Endodermal cell (in vitro differentiated cells): Measurements from ENCODE around the gene ACOX2. TPM values are rescaled to one million over a fixed set of nuclear protein-coding genes. Genes with fewer than 3 reads are reported as not detected.

Experiments
- DNase-seq: peaks from one replicate; pipeline ENCODE4 v3.0.0-alpha.2; 2017
- H3K27ac ChIP-seq: 2 replicates; pipeline ENCODE4 v1.5.1; 2013; ENCODE audit warnings: mild to moderate bottlenecking, low read depth, low read length, moderate library complexity
- H3K27me3 ChIP-seq: 2 replicates; pipeline ENCODE4 v1.6.1; 2013; ENCODE audit warnings: mild to moderate bottlenecking, low read length, moderate library complexity; ENCODE audit not compliant: insufficient read depth, control insufficient read depth, poor library complexity, severe bottlenecking
- H3K36me3 ChIP-seq: 2 replicates; pipeline ENCODE4 v1.7.0; 2013; ENCODE audit warnings: mild to moderate bottlenecking, low read length, moderate library complexity; ENCODE audit not compliant: control insufficient read depth, insufficient read depth
- H3K4me1 ChIP-seq: one replicate; pipeline ENCODE4 v1.7.0; 2013; ENCODE audit warnings: low read length; ENCODE audit not compliant: control insufficient read depth, insufficient read depth
- H3K4me3 ChIP-seq: 2 replicates; pipeline ENCODE4 v1.5.1; 2013; ENCODE audit warnings: mild to moderate bottlenecking, low read length, moderate library complexity
- H3K9ac ChIP-seq: 2 replicates; pipeline ENCODE4 v1.6.1; 2013; ENCODE audit warnings: mild to moderate bottlenecking, low read length, moderate library complexity; ENCODE audit not compliant: poor library complexity, severe bottlenecking; ENCODE audit errors: extremely low read depth
- H3K9me3 ChIP-seq: 2 replicates; pipeline ENCODE4 v1.6.1; 2013; ENCODE audit warnings: mild to moderate bottlenecking, low read length, moderate library complexity; ENCODE audit not compliant: control insufficient read depth
- H3K27ac Mint-ChIP-seq: 2 replicates; pipeline ENCODE4 v1.8.0; 2020; ENCODE audit warnings: mixed read lengths
- H3K27me3 Mint-ChIP-seq: 2 replicates; pipeline ENCODE4 v1.8.0; 2021; ENCODE audit warnings: mild to moderate bottlenecking, mixed read lengths; ENCODE audit not compliant: insufficient read depth
- H3K36me3 Mint-ChIP-seq: 2 replicates; pipeline ENCODE4 v1.8.0; 2020; ENCODE audit warnings: low read depth, mixed read lengths
- H3K4me1 Mint-ChIP-seq: 2 replicates; pipeline ENCODE4 v1.8.0; 2020; ENCODE audit warnings: mixed read lengths
- H3K4me3 Mint-ChIP-seq: 2 replicates; pipeline ENCODE4 v1.8.0; 2020; ENCODE audit warnings: mild to moderate bottlenecking, moderate library complexity, mixed read lengths
- H3K9me3 Mint-ChIP-seq: 2 replicates; pipeline ENCODE4 v1.8.0; 2020; ENCODE audit warnings: mild to moderate bottlenecking, mixed read lengths
- WGBS, 2 experiments: methylation state at CpG; one replicate each; pipeline versions ENCODE4 v1.1.5 to v1.1.7; 2013; ENCODE audit warnings: missing lambda C conversion rate in 2 of 2, mixed read lengths in 1 of 2; ENCODE audit not compliant: insufficient coverage in 1 of 2, insufficient read length in 1 of 2; 5-methylcytosine and 5-hydroxymethylcytosine counted together
- total RNA-seq, 2 donors: library from RNA; stranded (reverse); fragmentation: NEBNext Ultra II Directional in 1 of 2; extraction: Animal tissue kit (Norgen Biotek cat#: 25700) in 1 of 2; gene quantifications; 2 replicates in 1 of 2; 3 replicates in 1 of 2; pipeline ENCODE4 v1.2.1, GENCODE V29; 2021
- TF ChIP-seq, protein P1 (sequence below): fragments of 200-600 bp; sonication (generic); conservative IDR thresholded peaks from 2 replicates; pipeline ENCODE4 v1.5.0; 2021; ENCODE audit warnings: antibody characterized with exemption, mild to moderate bottlenecking

ACOX2 gene
- total RNA-seq, 2 donors from 2014 or later = 6.6 to 9.8 TPM

DNA sequence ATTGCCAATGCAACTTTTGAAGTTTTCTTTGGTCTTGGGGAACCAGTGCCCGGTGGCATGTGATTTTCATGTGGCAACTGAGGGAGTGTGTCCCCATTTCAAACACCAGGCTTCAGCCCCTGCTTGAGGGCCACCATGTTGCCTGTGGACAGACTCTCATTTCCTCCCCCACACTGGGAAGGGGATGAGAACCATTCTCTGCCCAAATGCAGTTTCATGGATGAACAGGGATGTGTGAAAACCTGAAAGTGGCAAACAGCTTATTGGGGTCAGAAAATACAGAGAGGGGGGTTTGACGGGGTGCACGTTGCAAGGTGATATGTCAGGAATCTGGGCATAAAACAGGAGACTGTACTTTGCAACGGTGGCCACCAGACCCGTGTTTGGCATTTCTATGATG, 33.9 kb upstream of the ACOX2 start:
- TF ChIP-seq, protein P1, sequence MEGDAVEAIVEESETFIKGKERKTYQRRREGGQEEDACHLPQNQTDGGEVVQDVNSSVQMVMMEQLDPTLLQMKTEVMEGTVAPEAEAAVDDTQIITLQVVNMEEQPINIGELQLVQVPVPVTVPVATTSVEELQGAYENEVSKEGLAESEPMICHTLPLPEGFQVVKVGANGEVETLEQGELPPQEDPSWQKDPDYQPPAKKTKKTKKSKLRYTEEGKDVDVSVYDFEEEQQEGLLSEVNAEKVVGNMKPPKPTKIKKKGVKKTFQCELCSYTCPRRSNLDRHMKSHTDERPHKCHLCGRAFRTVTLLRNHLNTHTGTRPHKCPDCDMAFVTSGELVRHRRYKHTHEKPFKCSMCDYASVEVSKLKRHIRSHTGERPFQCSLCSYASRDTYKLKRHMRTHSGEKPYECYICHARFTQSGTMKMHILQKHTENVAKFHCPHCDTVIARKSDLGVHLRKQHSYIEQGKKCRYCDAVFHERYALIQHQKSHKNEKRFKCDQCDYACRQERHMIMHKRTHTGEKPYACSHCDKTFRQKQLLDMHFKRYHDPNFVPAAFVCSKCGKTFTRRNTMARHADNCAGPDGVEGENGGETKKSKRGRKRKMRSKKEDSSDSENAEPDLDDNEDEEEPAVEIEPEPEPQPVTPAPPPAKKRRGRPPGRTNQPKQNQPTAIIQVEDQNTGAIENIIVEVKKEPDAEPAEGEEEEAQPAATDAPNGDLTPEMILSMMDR = no peak

DNA sequence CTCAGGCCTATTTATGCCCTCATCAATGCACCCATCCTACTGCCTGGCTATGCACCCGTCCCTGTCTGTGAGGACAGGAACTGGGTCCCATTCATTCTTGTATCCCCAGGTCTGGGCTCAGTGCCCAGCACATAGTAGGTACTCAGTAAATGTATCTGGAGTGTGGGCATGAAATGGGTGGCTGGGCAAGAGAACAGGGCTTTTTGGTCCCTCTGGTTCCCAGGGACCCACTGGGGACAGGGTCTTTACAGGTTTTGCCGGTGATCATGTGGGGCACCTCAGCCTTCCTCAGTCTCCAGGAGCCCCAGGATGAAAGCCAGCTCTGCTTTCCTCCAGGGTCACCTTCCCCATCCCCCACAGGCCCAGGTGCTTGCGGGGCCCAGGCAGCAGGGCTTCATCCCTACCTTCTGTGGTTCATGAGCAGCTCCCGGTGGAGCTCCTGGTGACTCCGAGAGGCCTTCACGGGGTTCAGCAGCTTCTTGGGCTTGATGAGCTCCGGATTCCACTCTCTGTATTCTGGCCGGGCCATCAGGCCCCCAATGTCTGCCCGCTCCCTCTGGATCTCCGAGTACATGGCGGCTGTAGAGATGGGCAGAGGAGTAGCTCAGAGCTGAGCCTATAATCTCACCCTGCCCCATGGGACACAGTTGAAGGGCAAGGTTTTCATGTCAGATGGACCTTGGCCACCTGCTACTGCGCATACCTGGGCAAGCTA, 32.5 kb upstream of the ACOX2 start:
- no peaks in the 10 kb centered on the region for H3K27me3 Mint-ChIP-seq
- H3K27ac ChIP-seq = no peak overlapping the region
- H3K4me3 Mint-ChIP-seq = no peak overlapping the region
- peak; percentile 41 for DNase-seq
- H3K9ac ChIP-seq = no peak overlapping the region
- peaks cover 16% of the 10 kb centered on the region for H3K4me1 Mint-ChIP-seq
- H3K36me3 Mint-ChIP-seq = no peaks in the 10 kb centered on the region
- H3K27me3 ChIP-seq = no peaks in the 10 kb centered on the region
- H3K4me3 ChIP-seq = no peak overlapping the region
- peaks cover 6% of the 10 kb centered on the region for H3K9me3 ChIP-seq
- TF ChIP-seq, protein P1 = no peak
- H3K27ac Mint-ChIP-seq = no peak overlapping the region
- H3K36me3 ChIP-seq = no peaks in the 10 kb centered on the region
- 91 to 100% methylated on average over 4 to 12 of the region's 12 CpGs for WGBS, 2 experiments
- peaks cover 7% of the 10 kb centered on the region for H3K9me3 Mint-ChIP-seq
- H3K4me1 ChIP-seq = peaks cover 5% of the 10 kb centered on the region

More for the DNA sequence above, 33.9 kb upstream of the ACOX2 start:
- Histone ChIP-seq H3K9ac (no peak overlapping the region), H3K27me3 (no peaks in the 10 kb centered on the region), H3K4me1 (peaks cover 5% of the 10 kb centered on the region), H3K4me3 (no peak overlapping the region), H3K27ac (no peak overlapping the region), H3K36me3 (no peaks in the 10 kb centered on the region), H3K9me3 (peaks cover 6% of the 10 kb centered on the region)
- no peaks in the 10 kb centered on the region for H3K36me3 Mint-ChIP-seq
- H3K4me3 Mint-ChIP-seq = no peak overlapping the region
- 88 to 92% methylated on average over 4 to 5 of the region's 5 CpGs for WGBS, 2 experiments
- H3K9me3 Mint-ChIP-seq = peaks cover 7% of the 10 kb centered on the region
- H3K4me1 Mint-ChIP-seq = peaks cover 7% of the 10 kb centered on the region
- DNase-seq = peak; percentile 31
- H3K27ac Mint-ChIP-seq = no peak overlapping the region
- H3K27me3 Mint-ChIP-seq = no peaks in the 10 kb centered on the region

DNA sequence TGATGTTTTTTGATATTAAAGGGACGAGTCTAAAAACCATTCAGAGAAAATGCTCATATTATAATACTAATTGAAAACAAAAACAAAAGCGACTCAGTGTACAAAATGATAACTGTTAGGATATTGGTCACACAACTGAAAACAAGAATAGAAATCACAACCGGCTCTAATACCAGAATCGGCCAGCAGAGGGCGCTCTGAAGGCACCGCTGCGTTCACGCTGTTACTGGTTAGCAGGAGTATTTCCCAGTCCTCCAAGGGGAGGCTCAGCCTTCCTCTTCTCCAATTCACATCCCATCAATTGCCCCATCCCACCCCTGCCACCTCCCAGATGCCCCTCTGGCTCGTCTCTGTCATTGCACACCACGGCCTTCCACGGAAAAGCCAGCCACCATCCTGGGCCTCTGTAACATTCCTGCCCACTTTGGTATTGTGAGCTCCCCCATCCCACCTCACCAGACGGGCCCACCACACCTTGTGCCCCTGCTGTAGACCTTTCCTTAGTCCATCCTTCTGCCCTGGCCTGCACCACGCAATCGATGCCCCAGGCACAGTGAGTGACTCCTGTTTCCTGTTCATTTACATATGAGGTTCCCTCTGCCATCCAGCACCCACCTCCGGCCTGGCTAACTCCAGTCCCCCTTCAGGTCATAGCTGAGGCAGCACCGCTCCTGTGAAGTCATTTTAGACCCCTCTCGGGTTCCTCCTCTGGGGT, 31.7 kb upstream of the ACOX2 start:
- no peak overlapping the region for H3K27ac ChIP-seq
- H3K27ac Mint-ChIP-seq = no peak overlapping the region

More for the DNA sequence above, 31.7 kb upstream of the ACOX2 start:
- Mint-ChIP-seq H3K27me3 (no peaks in the 10 kb centered on the region), H3K36me3 (no peaks in the 10 kb centered on the region), H3K4me1 (peaks cover 16% of the 10 kb centered on the region), H3K4me3 (no peak overlapping the region), H3K9me3 (peaks cover 7% of the 10 kb centered on the region)
- WGBS, 2 experiments = 39 to 68% methylated on average over 8 to 16 of the region's 17 CpGs
- Histone ChIP-seq H3K27me3 (no peaks in the 10 kb centered on the region), H3K4me3 (no peak overlapping the region), H3K36me3 (no peaks in the 10 kb centered on the region), H3K9ac (no peak overlapping the region), H3K4me1 (peaks cover 5% of the 10 kb centered on the region), H3K9me3 (peaks cover 6% of the 10 kb centered on the region)
- TF ChIP-seq, protein P1 = peak; percentile 96
- DNase-seq = peak; percentile 95
